CD14-positive monocyte (primary cell): ENCODE measurements around the gene RPL29. TPM values are rescaled to one million over a fixed set of nuclear protein-coding genes. Genes with fewer than 3 reads are reported as not detected.

Source experiments
- DNase-seq, 3 donors: peaks; one replicate each; pipeline ENCODE4 v3.0.0-alpha.2; 2011 to 2022
- H2AFZ ChIP-seq: 2 replicates; pipeline ENCODE4 v1.6.0; 2012; ENCODE audit warnings: mild to moderate bottlenecking, low read depth, low read length, inconsistent platforms; ENCODE audit not compliant: insufficient read depth, poor library complexity, severe bottlenecking
- H3K27ac ChIP-seq, 2 donors: 1 replicate in 1 of 2; 2 replicates in 1 of 2; pipeline ENCODE4 v1.5.1; 2012 to 2013; ENCODE audit warnings: low read length in 2 of 2, control low read depth in 1 of 2, inconsistent platforms in 1 of 2, low read depth in 1 of 2, mild to moderate bottlenecking in 1 of 2
- H3K27me3 ChIP-seq, 2 donors: one replicate each; pipeline versions ENCODE4 v1.6.0 to v1.6.1; 2011 to 2013; ENCODE audit warnings: low read length in 2 of 2; ENCODE audit not compliant: control insufficient read depth in 2 of 2, insufficient read depth in 2 of 2
- H3K36me3 ChIP-seq, 2 donors: replicated peaks in 1 of 2; 1 replicate in 1 of 2; 2 replicates in 1 of 2; pipeline versions ENCODE4 v1.5.1 to v1.6.1; 2012 to 2013; ENCODE audit warnings: low read length in 2 of 2, control low read depth in 1 of 2, inconsistent platforms in 1 of 2, mild to moderate bottlenecking in 1 of 2; ENCODE audit not compliant: insufficient read depth in 2 of 2, control insufficient read depth in 1 of 2
- H3K4me1 ChIP-seq, 2 donors: 1 replicate in 1 of 2; 2 replicates in 1 of 2; pipeline versions ENCODE4 v1.5.1 to v1.6.1; 2012 to 2013; ENCODE audit warnings: low read length in 2 of 2, control low read depth in 1 of 2, inconsistent platforms in 1 of 2, mild to moderate bottlenecking in 1 of 2, moderate library complexity in 1 of 2; ENCODE audit not compliant: insufficient read depth in 2 of 2, control insufficient read depth in 1 of 2
- H3K4me2 ChIP-seq: replicated peaks from 2 replicates; pipeline ENCODE3; 2012; ENCODE audit warnings: low read length, moderate library complexity, mild to moderate bottlenecking; ENCODE audit not compliant: poor library complexity, severe bottlenecking; ENCODE audit errors: extremely low read depth
- H3K4me3 ChIP-seq, 3 experiments: fragments of 200-600 bp in 1 of 3; sonication (generic) in 1 of 3; replicated peaks in 1 of 3; 1 replicate in 2 of 3; 2 replicates in 1 of 3; pipeline ENCODE4 v1.5.1; 2011 to 2013; ENCODE audit warnings: low read length in 3 of 3, mild to moderate bottlenecking in 3 of 3, control low read depth in 2 of 3, low read depth in 2 of 3, inconsistent platforms in 1 of 3, moderate library complexity in 1 of 3
- H3K79me2 ChIP-seq: 2 replicates; pipeline ENCODE4 v1.6.0; 2012; ENCODE audit warnings: mild to moderate bottlenecking, control low read depth, inconsistent platforms, low read length, moderate library complexity; ENCODE audit not compliant: insufficient read depth
- H3K9ac ChIP-seq: 2 replicates; pipeline ENCODE4 v1.6.0; 2017; ENCODE audit warnings: low read length, mild to moderate bottlenecking; ENCODE audit not compliant: insufficient read depth, poor library complexity, severe bottlenecking
- H3K9me3 ChIP-seq, 2 donors: replicated peaks in 1 of 2; 1 replicate in 1 of 2; 2 replicates in 1 of 2; pipeline versions ENCODE4 v1.5.1 to v1.6.1; 2012 to 2013; ENCODE audit warnings: low read length in 2 of 2, control low read depth in 1 of 2; ENCODE audit not compliant: control insufficient read depth in 1 of 2, insufficient read depth in 1 of 2
- H4K20me1 ChIP-seq: 2 replicates; pipeline ENCODE4 v1.6.0; 2012; ENCODE audit warnings: mild to moderate bottlenecking, low read length, control low read depth, moderate library complexity; ENCODE audit not compliant: insufficient read depth
- H3K27ac Mint-ChIP-seq, 7 donors: one replicate each; pipeline ENCODE4 v1.8.0; 2020; ENCODE audit warnings: mild to moderate bottlenecking in 7 of 7, mixed read lengths in 7 of 7, moderate library complexity in 6 of 7, inconsistent platforms in 2 of 7
- H3K27me3 Mint-ChIP-seq, 3 donors: one replicate each; pipeline ENCODE4 v1.8.0; 2021 to 2022; ENCODE audit warnings: low read depth in 3 of 3, mild to moderate bottlenecking in 3 of 3, mixed read lengths in 3 of 3, moderate library complexity in 3 of 3, inconsistent platforms in 1 of 3
- H3K36me3 Mint-ChIP-seq, 2 donors: one replicate each; pipeline ENCODE4 v1.8.0; 2020; ENCODE audit warnings: mixed read lengths in 2 of 2, inconsistent platforms in 1 of 2, mild to moderate bottlenecking in 1 of 2
- H3K4me1 Mint-ChIP-seq: one replicate; pipeline ENCODE4 v1.8.0; 2020; ENCODE audit warnings: mild to moderate bottlenecking, mixed read lengths
- H3K4me3 Mint-ChIP-seq, 2 donors: one replicate each; pipeline ENCODE4 v1.8.0; 2020; ENCODE audit warnings: mild to moderate bottlenecking in 2 of 2, mixed read lengths in 2 of 2, moderate library complexity in 1 of 2
- H3K9me3 Mint-ChIP-seq, 7 donors: one replicate each; pipeline ENCODE4 v1.8.0; 2020 to 2022; ENCODE audit warnings: mixed read lengths in 7 of 7, mild to moderate bottlenecking in 6 of 7, moderate library complexity in 6 of 7, inconsistent platforms in 2 of 7
- CTCF ChIP-seq: fragments of 200-600 bp; IDR thresholded peaks from one replicate; pipeline ENCODE4 v1.8.0; 2022; ENCODE audit warnings: antibody characterized with exemption, mild to moderate bottlenecking
- WGBS: methylation state at CpG from one replicate; pipeline ENCODE4 v1.1.5; 2013; ENCODE audit warnings: missing lambda C conversion rate; ENCODE audit not compliant: insufficient coverage; 5-methylcytosine and 5-hydroxymethylcytosine counted together
- intact Hi-C, 2 donors: fragments of 100-400 bp; cut with micrococcal nuclease; formaldehyde crosslinking; loops; one replicate each; pipeline versions ENCODE4 v1.15.0 to v1.15.1; 2023
- polyA plus RNA-seq, 3 donors: library from polyadenylated mRNA; depleted of rRNA in 1 of 3; unstranded in 2 of 3; stranded (reverse) in 1 of 3; fragments of 300-500 nt in 2 of 3; fragments of >200 nt in 1 of 3; fragmentation: Illumina TruSeq in 2 of 3; gene quantifications; 1 replicate in 2 of 3; 2 replicates in 1 of 3; pipeline ENCODE4 v1.2.3, GENCODE V29; 2012 to 2021

Gene RPL29
- polyA plus RNA-seq, 3 donors: 753 to 2,360 (median 856) TPM

GRCh38 chr3:52039846-52040245 lies 44.2 kb upstream of the RPL29 start:
- Histone ChIP-seq H4K20me1 (no peaks in the 10 kb centered on the region), H3K27me3 (no peaks in the 10 kb centered on the region), H3K36me3 (no peaks in the 10 kb centered on the region), H3K9ac (no peak overlapping the region), H3K9me3 (no peaks in the 10 kb centered on the region), H3K4me3 (no peak overlapping the region), H3K79me2 (no peaks in the 10 kb centered on the region), H3K27ac (no peak overlapping the region), H3K4me2 (no peak overlapping the region), H3K4me1 (no peaks in the 10 kb centered on the region), H2AFZ (no peak overlapping the region)
- Mint-ChIP-seq H3K4me1 (peaks cover 3% of the 10 kb centered on the region), H3K27me3 (peaks cover 3 to 11% (median 4%) of the 10 kb centered on the region in 3 donors), H3K4me3 (no peak overlapping the region), H3K27ac (no peak overlapping the region), H3K36me3 (no peaks in the 10 kb centered on the region), H3K9me3 (no peaks in the 10 kb centered on the region)
- intact Hi-C loops: no loop called here
- DNase-seq: no peak
- 93% methylated on average over 14 of the region's 17 CpGs for WGBS
- no peak for TF ChIP-seq CTCF

GRCh38 chr3:52039426-52039825 lies 43.7 kb upstream of the RPL29 start:
- no peaks in the 10 kb centered on the region for H4K20me1 ChIP-seq
- no peaks in the 10 kb centered on the region for H3K36me3 ChIP-seq
- no peak overlapping the region for H3K9ac ChIP-seq
- TF ChIP-seq CTCF: no peak
- H3K9me3 ChIP-seq: no peaks in the 10 kb centered on the region
- H3K27me3 Mint-ChIP-seq: peaks cover 4 to 11% (median 4%) of the 10 kb centered on the region in 3 donors
- H3K9me3 Mint-ChIP-seq: no peaks in the 10 kb centered on the region
- DNase-seq: no peak
- H3K36me3 Mint-ChIP-seq: no peaks in the 10 kb centered on the region
- intact Hi-C loops: no loop called here
- H3K27me3 ChIP-seq: no peaks in the 10 kb centered on the region
- WGBS: 100% methylated on average over 1 of the region's 4 CpGs
- peaks cover 3% of the 10 kb centered on the region for H3K4me1 Mint-ChIP-seq
- no peak overlapping the region for H3K4me3 ChIP-seq
- H3K4me1 ChIP-seq: no peaks in the 10 kb centered on the region
- H2AFZ ChIP-seq: no peak overlapping the region
- peak overlapping the region in 1 of 7 donors; percentile 77 for H3K27ac Mint-ChIP-seq
- H3K27ac ChIP-seq: no peak overlapping the region
- no peak overlapping the region for H3K4me3 Mint-ChIP-seq
- no peak overlapping the region for H3K4me2 ChIP-seq
- no peaks in the 10 kb centered on the region for H3K79me2 ChIP-seq
